Measurements from ENCODE around the gene KLHL29. TPM values are rescaled to one million over a fixed set of nuclear protein-coding genes. Genes with fewer than 3 reads are reported as not detected.

The KLHL29 gene
- total and polyA plus RNA-seq, 2 experiments from 2014 or later, result 1.9 to 6.4 TPM

DNA sequence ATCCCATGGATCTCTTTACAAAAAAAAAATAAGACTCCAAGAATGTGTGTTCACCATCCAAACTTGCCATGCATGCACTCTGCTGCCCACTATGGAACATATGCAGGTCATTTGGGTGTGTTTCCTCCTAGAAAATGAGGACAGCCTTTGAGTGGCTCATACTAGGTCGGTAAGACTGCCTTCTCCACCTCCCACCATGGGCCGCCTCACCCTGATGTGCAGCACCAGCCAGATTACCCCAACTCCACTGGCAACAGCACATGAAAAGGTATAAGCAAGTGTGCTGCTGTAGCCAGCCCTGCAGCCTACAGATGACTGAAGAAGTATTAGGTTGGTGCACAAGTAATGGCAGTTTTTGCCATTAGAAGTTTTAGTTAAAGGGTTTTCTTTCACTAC is 327.8 kb downstream of the KLHL29 start:
- in situ Hi-C loops (cut with MboI), result no loop called here
- Histone ChIP-seq H3K27ac (no peak overlapping the region), H3K36me3 (ENCODE audit: low read depth) (no peaks in the 10 kb centered on the region), H3K4me1 (ENCODE audit: insufficient read depth) (no peaks in the 10 kb centered on the region), H3K27me3 (replicated peaks; ENCODE audit: insufficient read depth) (no peaks in the 10 kb centered on the region), H3K9ac (no peak overlapping the region), H3K9me2 (ENCODE audit: insufficient read depth) (no peaks in the 10 kb centered on the region), H2AFZ (no peak overlapping the region), H4K20me1 (ENCODE audit: insufficient read depth) (no peaks in the 10 kb centered on the region), H3F3A (ENCODE audit: insufficient read depth) (no peaks in the 10 kb centered on the region), H3K4me3 (no peak overlapping the region), H3K9me3 (ENCODE audit: low read depth) (no peaks in the 10 kb centered on the region), H3K79me2 (ENCODE audit: insufficient read depth) (no peaks in the 10 kb centered on the region), H3K4me2 (ENCODE audit: unreplicated experiment) (no peak overlapping the region)
- no peak for DNase-seq
- WGBS, 2 experiments (ENCODE audit: low coverage in 1 of 2, low lambda C conversion rate in 2 of 2, missing lambda C conversion rate in 2 of 2), result 74 to 80% methylated on average over 2 of the region's 2 CpGs
- TF ChIP-seq EZH2 (IDR thresholded peaks at IDR 0.05; ENCODE audit: insufficient read depth, poor library complexity, severe bottlenecking), result no peak

DNA sequence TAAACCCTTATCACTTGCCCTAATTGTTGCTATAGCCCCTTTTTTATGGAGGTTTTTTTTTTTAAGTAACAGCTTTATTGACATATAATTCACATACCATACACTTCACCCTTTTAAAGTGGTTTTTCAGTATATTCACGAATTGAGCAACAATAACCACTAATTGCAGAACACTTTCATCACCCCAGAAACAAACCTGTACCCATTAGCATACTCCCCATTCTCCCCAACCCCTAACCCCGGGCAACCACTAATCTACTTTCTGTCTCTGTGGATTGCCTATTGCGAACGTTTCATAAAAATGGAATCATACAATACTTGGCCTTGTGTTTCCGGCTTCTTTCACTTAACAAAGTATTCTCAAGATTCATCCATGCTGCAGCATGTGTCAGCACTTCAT is 328.4 kb downstream of the KLHL29 start:
- Histone ChIP-seq H3K9ac (no peak overlapping the region), H3K4me2 (ENCODE audit: unreplicated experiment) (no peak overlapping the region), H2AFZ (no peak overlapping the region), H3K9me2 (ENCODE audit: insufficient read depth) (no peaks in the 10 kb centered on the region), H3K27me3 (replicated peaks; ENCODE audit: insufficient read depth) (no peaks in the 10 kb centered on the region), H4K20me1 (ENCODE audit: insufficient read depth) (no peaks in the 10 kb centered on the region), H3F3A (ENCODE audit: insufficient read depth) (no peaks in the 10 kb centered on the region), H3K79me2 (ENCODE audit: insufficient read depth) (no peaks in the 10 kb centered on the region), H3K36me3 (ENCODE audit: low read depth) (no peaks in the 10 kb centered on the region), H3K4me1 (ENCODE audit: insufficient read depth) (no peaks in the 10 kb centered on the region), H3K9me3 (ENCODE audit: low read depth) (no peaks in the 10 kb centered on the region), H3K4me3 (no peak overlapping the region), H3K27ac (no peak overlapping the region)
- DNase-seq, result no peak
- in situ Hi-C loops (cut with MboI), result no loop called here
- TF ChIP-seq EZH2 (IDR thresholded peaks at IDR 0.05; ENCODE audit: insufficient read depth, poor library complexity, severe bottlenecking), result no peak
- no peak for TF ChIP-seq EZH2phosphoT487 (IDR thresholded peaks at IDR 0.05; ENCODE audit: insufficient read depth, low read depth)
- whole genome bisulfite sequencing, 2 experiments (ENCODE audit: low coverage in 1 of 2, low lambda C conversion rate in 2 of 2, missing lambda C conversion rate in 2 of 2), result 96 to 98% methylated on average over 5 of the region's 5 CpGs

DNA sequence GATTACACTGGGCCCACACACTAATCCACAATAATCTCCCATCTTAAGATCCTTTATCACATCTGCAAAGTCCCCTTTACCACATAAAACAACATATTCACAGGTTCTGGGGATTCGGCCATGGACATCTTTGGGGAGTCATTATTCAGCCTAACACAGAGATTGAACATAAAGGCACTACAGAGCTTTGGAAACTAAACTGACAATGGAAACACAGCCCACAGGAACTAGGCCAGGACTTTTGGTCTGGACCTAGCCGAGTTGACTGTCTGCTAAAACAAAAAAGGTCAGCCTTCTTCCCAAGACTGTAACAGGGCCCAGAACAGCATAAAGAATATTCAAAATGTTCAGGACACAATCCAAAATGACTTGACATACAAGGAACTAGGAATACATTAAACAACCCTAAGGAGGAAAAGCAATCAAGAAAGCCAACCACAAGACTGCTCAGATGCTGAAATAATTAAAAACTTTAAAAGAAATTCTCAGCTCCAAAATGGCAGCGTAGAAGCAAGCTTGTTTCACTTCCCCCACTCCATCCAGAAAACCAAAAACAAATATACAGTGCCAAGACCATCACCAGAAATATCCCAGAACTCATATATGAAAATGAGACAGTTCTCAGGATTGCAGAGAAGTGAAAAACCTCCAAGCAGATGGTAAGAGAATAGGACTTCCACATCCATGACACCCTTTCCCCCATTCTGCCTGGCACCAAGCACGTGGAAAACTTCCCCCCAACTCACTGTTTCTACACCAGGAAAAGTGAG is 334.1 kb downstream of the KLHL29 start:
- Histone ChIP-seq H3K79me2 (ENCODE audit: insufficient read depth) (no peaks in the 10 kb centered on the region), H3K27ac (no peak overlapping the region), H3K36me3 (ENCODE audit: low read depth) (peaks cover 8% of the 10 kb centered on the region; the same call in 1 of the 2 replicates), H3K27me3 (replicated peaks; ENCODE audit: insufficient read depth) (no peaks in the 10 kb centered on the region), H3K4me3 (no peak overlapping the region), H3K4me2 (ENCODE audit: unreplicated experiment) (no peak overlapping the region), H2AFZ (no peak overlapping the region), H4K20me1 (ENCODE audit: insufficient read depth) (no peaks in the 10 kb centered on the region), H3K9ac (no peak overlapping the region), H3K9me3 (ENCODE audit: low read depth) (no peaks in the 10 kb centered on the region), H3K9me2 (ENCODE audit: insufficient read depth) (no peaks in the 10 kb centered on the region), H3F3A (ENCODE audit: insufficient read depth) (no peaks in the 10 kb centered on the region), H3K4me1 (ENCODE audit: insufficient read depth) (no peaks in the 10 kb centered on the region)
- DNase-seq, result no peak
- TF ChIP-seq EZH2 (IDR thresholded peaks at IDR 0.05; ENCODE audit: insufficient read depth, poor library complexity, severe bottlenecking) (no peak), EZH2phosphoT487 (IDR thresholded peaks at IDR 0.05; ENCODE audit: insufficient read depth, low read depth) (no peak)
- 73 to 76% methylated on average over 4 of the region's 4 CpGs for WGBS, 2 experiments (ENCODE audit: low coverage in 1 of 2, low lambda C conversion rate in 2 of 2, missing lambda C conversion rate in 2 of 2)
- in situ Hi-C loops (cut with MboI), result no loop called here

DNA sequence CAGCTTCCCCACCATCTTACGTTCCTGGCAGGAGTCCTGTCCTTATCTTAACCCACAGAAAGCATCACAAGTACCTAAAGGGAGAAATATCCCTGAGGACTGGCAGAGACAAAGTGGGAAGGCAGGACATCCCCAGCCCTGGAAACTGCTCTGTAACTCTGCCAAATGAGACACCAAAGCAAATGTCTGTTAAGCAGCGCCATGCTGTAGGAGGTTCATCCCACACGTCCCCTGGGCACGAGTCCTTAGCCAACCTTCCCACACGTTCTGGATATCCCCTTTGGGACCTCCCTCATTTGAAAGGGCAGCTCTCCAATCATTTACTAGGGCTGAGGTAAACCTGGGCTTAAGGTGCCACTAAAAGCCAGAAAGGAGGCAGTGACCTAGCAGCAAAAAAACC is 334.7 kb downstream of the KLHL29 start:
- no peak for DNase-seq
- WGBS, 2 experiments (ENCODE audit: low coverage in 1 of 2, low lambda C conversion rate in 2 of 2, missing lambda C conversion rate in 2 of 2), result 57 to 65% methylated on average over 5 of the region's 5 CpGs

More for the DNA sequence above, 334.7 kb downstream of the KLHL29 start:
- Histone ChIP-seq H3K4me3 (no peak overlapping the region), H3K4me1 (ENCODE audit: insufficient read depth) (no peaks in the 10 kb centered on the region), H4K20me1 (ENCODE audit: insufficient read depth) (no peaks in the 10 kb centered on the region), H3K9me3 (ENCODE audit: low read depth) (no peaks in the 10 kb centered on the region), H3K27ac (no peak overlapping the region), H3K4me2 (ENCODE audit: unreplicated experiment) (no peak overlapping the region), H2AFZ (no peak overlapping the region), H3K9me2 (ENCODE audit: insufficient read depth) (no peaks in the 10 kb centered on the region), H3K9ac (no peak overlapping the region), H3K79me2 (ENCODE audit: insufficient read depth) (no peaks in the 10 kb centered on the region), H3F3A (ENCODE audit: insufficient read depth) (no peaks in the 10 kb centered on the region), H3K36me3 (ENCODE audit: low read depth) (peaks cover 8% of the 10 kb centered on the region; the same call in 1 of the 2 replicates), H3K27me3 (replicated peaks; ENCODE audit: insufficient read depth) (no peaks in the 10 kb centered on the region)
- in situ Hi-C loops (cut with MboI), result no loop called here
- TF ChIP-seq EZH2phosphoT487 (IDR thresholded peaks at IDR 0.05; ENCODE audit: insufficient read depth, low read depth) (no peak), EZH2 (IDR thresholded peaks at IDR 0.05; ENCODE audit: insufficient read depth, poor library complexity, severe bottlenecking) (no peak)

All from GM23248 (cell line).